Smooth muscle cell (in vitro differentiated cells): ENCODE results near the gene PITX2. TPM values are rescaled to one million over a fixed set of nuclear protein-coding genes. Genes with fewer than 3 reads are reported as not detected.

Source experiments
- DNase-seq: peaks from one replicate; lab custom pipeline; 2025; ENCODE audit not compliant: unreplicated experiment; lab: John Stamatoyannopoulos, UW
- H2AFZ ChIP-seq: fragments of 200-600 bp; sonication (generic); 2 replicates; pipeline ENCODE4 v1.6.0; 2016; ENCODE audit warnings: antibody characterized with exemption, low read depth, mild to moderate bottlenecking
- H3F3A ChIP-seq: fragments of 200-600 bp; sonication (generic); 2 replicates; pipeline ENCODE4 v1.6.0; 2017; ENCODE audit warnings: antibody characterized with exemption, low read depth
- H3K27ac ChIP-seq: fragments of 200-600 bp; sonication (generic); 2 replicates; pipeline ENCODE4 v1.5.1; 2016; ENCODE audit warnings: low read depth, mild to moderate bottlenecking
- H3K27me3 ChIP-seq: fragments of 200-600 bp; sonication (generic); 2 replicates; pipeline ENCODE4 v1.6.1; 2016; ENCODE audit warnings: low read depth, mild to moderate bottlenecking
- H3K36me3 ChIP-seq: fragments of 200-600 bp; sonication (generic); 2 replicates; pipeline ENCODE4 v1.5.1; 2016; ENCODE audit warnings: low read depth
- H3K4me1 ChIP-seq: fragments of 200-600 bp; sonication (generic); 2 replicates; pipeline ENCODE4 v1.5.1; 2016; ENCODE audit warnings: low read depth
- H3K4me2 ChIP-seq: fragments of 200-600 bp; sonication (generic); 2 replicates; pipeline ENCODE4 v1.6.0; 2016; ENCODE audit warnings: mild to moderate bottlenecking
- H3K4me3 ChIP-seq: fragments of 200-600 bp; sonication (generic); 2 replicates; pipeline ENCODE4 v1.5.1; 2016; ENCODE audit warnings: mild to moderate bottlenecking
- H3K79me2 ChIP-seq: fragments of 200-600 bp; sonication (generic); 2 replicates; pipeline ENCODE4 v1.6.0; 2016; ENCODE audit warnings: low read depth, mild to moderate bottlenecking
- H3K9ac ChIP-seq: fragments of 200-600 bp; sonication (generic); 2 replicates; pipeline ENCODE4 v1.6.0; 2016; ENCODE audit warnings: low read depth
- H3K9me3 ChIP-seq: fragments of 200-600 bp; sonication (generic); replicated peaks from 2 replicates; pipeline ENCODE4 v1.5.1; 2016; ENCODE audit warnings: low read depth
- H4K20me1 ChIP-seq: fragments of 200-600 bp; sonication (generic); 2 replicates; pipeline ENCODE4 v1.6.0; 2016; ENCODE audit warnings: low read depth
- CTCF ChIP-seq: fragments of 200-600 bp; sonication (generic); IDR thresholded peaks from 2 replicates; pipeline ENCODE4 v1.5.1; 2017; ENCODE audit warnings: borderline replicate concordance, mild to moderate bottlenecking, antibody characterized with exemption; ENCODE audit not compliant: insufficient read depth, poor library complexity, severe bottlenecking
- WGBS: methylation state at CpG from one replicate; pipeline ENCODE4 v1.1.7; 2016; ENCODE audit warnings: low lambda C conversion rate; 5-methylcytosine and 5-hydroxymethylcytosine counted together
- polyA plus RNA-seq: library from polyadenylated mRNA; unstranded; fragments of >200 nt; fragmentation: Nextera tagmentation; extraction: Ambion mirVana; gene quantifications from 2 replicates; pipeline ENCODE4 v1.2.1, GENCODE V29; 2016
- total RNA-seq: library from RNA; depleted of rRNA; stranded (reverse); fragments of >200 nt; gene quantifications from 2 replicates; pipeline ENCODE4 v1.2.3, GENCODE V29; 2014

Gene PITX2
- total and polyA plus RNA-seq, 2 experiments from 2014 or later, result 289 to 543 TPM

- TF ChIP-seq CTCF, result no peak
- H3K4me1 ChIP-seq, result peaks cover 27% of the 10 kb centered on the region
- DNase-seq, result no peak
- peaks cover 10% of the 10 kb centered on the region for H4K20me1 ChIP-seq
- H3K4me3 ChIP-seq, result peak overlapping the region; percentile 65
- peak overlapping the region; percentile 94 for H3K9ac ChIP-seq
- H3K27me3 ChIP-seq, result no peaks in the 10 kb centered on the region
- peak overlapping the region; percentile 6 for H2AFZ ChIP-seq
- peak overlapping the region; percentile 98 for H3K4me2 ChIP-seq
- H3K36me3 ChIP-seq, result no peaks in the 10 kb centered on the region
- H3K27ac ChIP-seq, result peak overlapping the region; percentile 95
- H3K79me2 ChIP-seq, result peaks cover 100% of the 10 kb centered on the region
- peaks cover 16% of the 10 kb centered on the region for H3F3A ChIP-seq
- H3K9me3 ChIP-seq, result no peaks in the 10 kb centered on the region
- 9% methylated on average over 10 of the region's 10 CpGs for WGBS
These were observed 15.3 kb upstream of the PITX2 start for GRCh38 chr4:110638089-110638746.

- peak; percentile 43 for TF ChIP-seq CTCF
- Histone ChIP-seq H3K9me3 (no peaks in the 10 kb centered on the region), H3F3A (peaks cover 16% of the 10 kb centered on the region), H4K20me1 (peaks cover 10% of the 10 kb centered on the region), H2AFZ (peak overlapping the region; percentile 56), H3K27me3 (no peaks in the 10 kb centered on the region), H3K4me1 (peaks cover 20% of the 10 kb centered on the region), H3K9ac (peak overlapping the region; percentile 94), H3K27ac (peak overlapping the region; percentile 95), H3K4me3 (peak overlapping the region; percentile 65), H3K36me3 (no peaks in the 10 kb centered on the region), H3K79me2 (peaks cover 100% of the 10 kb centered on the region), H3K4me2 (peak overlapping the region; percentile 98)
- 5% methylated on average over 29 of the region's 35 CpGs for WGBS
- peak; percentile 41 for DNase-seq
These were observed 14.7 kb upstream of the PITX2 start for GRCh38 chr4:110637408-110638088.

- Histone ChIP-seq H2AFZ (peak overlapping the region; percentile 56), H3K79me2 (peaks cover 100% of the 10 kb centered on the region), H3K9me3 (no peaks in the 10 kb centered on the region), H3F3A (peaks cover 16% of the 10 kb centered on the region), H3K9ac (peak overlapping the region; percentile 94), H3K27ac (peak overlapping the region; percentile 95), H3K27me3 (no peaks in the 10 kb centered on the region), H3K4me2 (peak overlapping the region; percentile 98), H3K4me1 (peaks cover 15% of the 10 kb centered on the region), H3K36me3 (no peaks in the 10 kb centered on the region), H4K20me1 (peaks cover 10% of the 10 kb centered on the region), H3K4me3 (peak overlapping the region; percentile 65)
- peak; percentile 42 for DNase-seq
- WGBS, result 1% methylated on average over 56 of the region's 56 CpGs
- no peak for TF ChIP-seq CTCF
These were observed 14.0 kb upstream of the PITX2 start for GRCh38 chr4:110636680-110637407.
